Testis (tissue), 3 donors: ENCODE data around the gene FLACC1. TPM values are rescaled to one million over a fixed set of nuclear protein-coding genes. Genes with fewer than 3 reads are reported as not detected.

Experiments used
- DNase-seq: peaks from one replicate; pipeline ENCODE4 v3.0.0-alpha.2; 2019
- H3K27ac ChIP-seq, 2 donors: fragments of 200-600 bp; sonication (generic); one replicate each; pipeline ENCODE4 v1.5.1; 2019
- H3K27me3 ChIP-seq: fragments of 200-600 bp; sonication (generic); one replicate; pipeline ENCODE4 v1.5.1; 2019
- H3K36me3 ChIP-seq: fragments of 200-600 bp; sonication (generic); one replicate; pipeline ENCODE4 v1.5.1; 2017; ENCODE audit warnings: low read depth; ENCODE audit errors: missing control alignments
- H3K4me1 ChIP-seq: fragments of 200-600 bp; sonication (generic); one replicate; pipeline ENCODE4 v1.5.1; 2019
- H3K4me3 ChIP-seq, 2 donors: fragments of 200-600 bp; sonication (generic); one replicate each; pipeline ENCODE4 v1.5.1; 2017 to 2019
- H3K9me3 ChIP-seq: fragments of 200-600 bp; sonication (generic); one replicate; pipeline ENCODE4 v1.5.1; 2017
- CTCF ChIP-seq, 3 experiments: fragments of 450-650 bp in 2 of 3; fragments of 200-600 bp in 1 of 3; sonication (generic) in 1 of 3; IDR thresholded peaks; one replicate each; pipeline ENCODE4 v1.5.1; 2016 to 2019; ENCODE audit warnings: antibody characterized with exemption in 3 of 3, mild to moderate bottlenecking in 2 of 3, moderate library complexity in 1 of 3
- POLR2A ChIP-seq: fragments of 450-650 bp; IDR thresholded peaks from one replicate; pipeline ENCODE4 v1.6.1; 2017; ENCODE audit warnings: antibody characterized with exemption, mild to moderate bottlenecking, moderate library complexity
- whole genome bisulfite sequencing, 2 donors: methylation state at CpG; one replicate each; pipeline ENCODE4 v1.1.5; 2018; 5-methylcytosine and 5-hydroxymethylcytosine counted together
- intact Hi-C: fragments of 100-400 bp; cut with DNase I; formaldehyde crosslinking; loops from one replicate; pipeline ENCODE4 v1.15.1; 2023; ENCODE audit warnings: low total_unique reads
- polyA plus RNA-seq: library from polyadenylated mRNA; stranded (reverse); fragments of 350-450 nt; fragmentation: Illumina TruSeq; extraction: RNeasy Lipid Tissue Mini Kit (QIAGEN cat#74804); gene quantifications from one replicate; pipeline ENCODE4 v1.2.3, GENCODE V29; 2014; ENCODE audit warnings: low read depth, low replicate concordance; ENCODE audit not compliant: insufficient read depth
- total RNA-seq, 2 donors: library from RNA; depleted of rRNA; stranded (reverse); fragments of >200 nt; gene quantifications; one replicate each; pipeline ENCODE4 v1.2.3, GENCODE V29; 2016

FLACC1 gene
- total and polyA plus RNA-seq, 3 donors from 2014 or later = 10.5 to 21.5 (median 20.4) TPM

DNA sequence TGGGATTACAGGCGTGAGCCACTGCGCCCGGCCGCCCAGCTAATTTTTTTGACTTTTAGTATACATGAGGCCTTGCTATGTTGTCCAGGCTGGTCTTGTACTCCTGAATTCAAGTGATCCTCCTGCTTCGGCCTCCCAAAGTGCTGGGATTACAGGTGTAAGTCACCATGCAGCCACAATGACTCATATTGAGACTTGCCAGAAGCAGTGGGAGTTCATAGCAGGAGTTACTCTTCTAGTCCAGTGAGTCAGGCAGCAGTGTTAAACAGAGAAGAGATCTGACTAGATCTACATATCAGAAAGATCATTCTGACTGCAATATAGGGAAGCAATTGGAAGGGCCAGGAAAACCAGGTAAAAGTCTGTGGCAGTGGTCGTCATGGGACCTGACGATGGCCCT is 1.5 kb upstream of the FLACC1 start:
- H3K27ac ChIP-seq = no peak overlapping the region
- 87 to 98% methylated on average over 7 of the region's 7 CpGs for WGBS, 2 donors

GRCh38 chr2:201353116-201353515 is 4.0 kb downstream of the FLACC1 start:
- no peaks in the 10 kb centered on the region for H3K9me3 ChIP-seq

More for the DNA sequence above, 1.5 kb upstream of the FLACC1 start:
- Histone ChIP-seq H3K4me3 (no peak overlapping the region), H3K27me3 (no peaks in the 10 kb centered on the region), H3K9me3 (no peaks in the 10 kb centered on the region), H3K4me1 (no peaks in the 10 kb centered on the region), H3K36me3 (no peaks in the 10 kb centered on the region)
- intact Hi-C loops = no loop called here
- TF ChIP-seq POLR2A (no peak), CTCF (IDR thresholded peaks at IDR 0.05) (no peak)
- DNase-seq = no peak

GRCh38 chr2:201350879-201351278 is 6.3 kb downstream of the FLACC1 start:
- Histone ChIP-seq H3K27me3 (no peaks in the 10 kb centered on the region), H3K4me3 (no peak overlapping the region), H3K4me1 (no peaks in the 10 kb centered on the region), H3K27ac (no peak overlapping the region), H3K9me3 (no peaks in the 10 kb centered on the region), H3K36me3 (no peaks in the 10 kb centered on the region)
- TF ChIP-seq CTCF (IDR thresholded peaks at IDR 0.05) (no peak), POLR2A (no peak)
- 91 to 93% methylated on average over 4 of the region's 4 CpGs for WGBS, 2 donors
- DNase-seq = no peak
- intact Hi-C loops = no loop called here

More at GRCh38 chr2:201353116-201353515, 4.0 kb downstream of the FLACC1 start:
- no peaks in the 10 kb centered on the region for H3K27me3 ChIP-seq
- no peaks in the 10 kb centered on the region for H3K36me3 ChIP-seq
- H3K4me3 ChIP-seq = no peak overlapping the region
- H3K27ac ChIP-seq = no peak overlapping the region
- H3K4me1 ChIP-seq = no peaks in the 10 kb centered on the region
- DNase-seq = no peak
- TF ChIP-seq POLR2A (no peak), CTCF (IDR thresholded peaks at IDR 0.05) (no peak)
- 57 to 76% methylated on average over 1 of the region's 1 CpG for WGBS, 2 donors
- intact Hi-C loops = no loop called here

DNA sequence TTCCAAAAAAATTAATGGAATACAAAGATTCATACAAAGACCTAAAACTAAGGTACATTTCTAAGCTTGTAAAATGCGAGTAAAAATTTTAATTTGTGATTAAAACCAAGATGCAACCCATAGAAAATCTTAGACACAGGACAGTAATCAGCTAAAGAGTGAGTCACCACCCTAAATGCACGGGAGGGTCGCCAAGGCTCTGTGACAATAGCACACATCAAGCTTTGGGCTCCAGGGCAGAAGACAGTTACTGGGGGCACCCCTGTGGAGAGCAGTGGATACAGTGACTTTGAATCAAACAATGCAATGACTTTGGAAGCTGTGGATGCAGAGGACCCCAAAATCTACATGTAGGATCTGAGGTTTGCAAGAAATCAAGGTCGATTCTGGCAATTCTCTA is 7.5 kb downstream of the FLACC1 start:
- WGBS, 2 donors = 70 to 80% methylated on average over 4 of the region's 4 CpGs

More for the DNA sequence above, 7.5 kb downstream of the FLACC1 start:
- no peaks in the 10 kb centered on the region for H3K4me1 ChIP-seq
- H3K4me3 ChIP-seq = no peak overlapping the region
- DNase-seq = no peak
- no peaks in the 10 kb centered on the region for H3K9me3 ChIP-seq
- no peaks in the 10 kb centered on the region for H3K36me3 ChIP-seq
- no peaks in the 10 kb centered on the region for H3K27me3 ChIP-seq
- H3K27ac ChIP-seq = no peak overlapping the region
- intact Hi-C loops = no loop called here
- TF ChIP-seq CTCF (IDR thresholded peaks at IDR 0.05) = no peak
- TF ChIP-seq POLR2A = no peak
